HCT116 (cell line): Measurements from ENCODE around the gene RNF10. TPM values are rescaled to one million over a fixed set of nuclear protein-coding genes. Genes with fewer than 3 reads are reported as not detected.

Source experiments
- ATAC-seq: fragments of 200-7000 bp; cut with Tn5 transposase; 2 replicates; pipeline ENCODE4 v1.9.1; 2020; ENCODE audit warnings: mild to moderate bottlenecking, moderate library complexity
- BruUV-seq: library from RNA; stranded (reverse); fragments of 400-500 nt; replicated peaks from 2 replicates; lab custom pipeline; 2021; lab: Mats Ljungman, UMichigan
- CTCF ChIA-PET: fragments of 300-600 bp; sonication (Branson Sonifier 250); formaldehyde crosslinking; loops from one replicate; lab custom pipeline; 2021; ENCODE audit warnings: antibody characterized with exemption; lab: Charles Lee
- POLR2A ChIA-PET: fragments of 300-600, 350-600 bp; sonication (Branson Sonifier 250); formaldehyde crosslinking; loops from one replicate; lab custom pipeline; 2021; ENCODE audit warnings: antibody characterized with exemption; lab: Charles Lee
- RAD21 ChIA-PET, 2 experiments: fragments of 300-600 bp; sonication (Branson Sonifier 250); formaldehyde crosslinking; loops; one replicate each; lab custom pipeline; 2023; ENCODE audit warnings: low total read pairs in 2 of 2; ENCODE audit not compliant: uncharacterized antibody in 2 of 2, unreplicated experiment in 2 of 2, low non-redundant PET in 1 of 2; lab: Charles Lee
- DNase-seq: peaks from one replicate; pipeline ENCODE4 v3.0.0-alpha.2; 2010; ENCODE audit warnings: low read depth, low spot score
- H2AFZ ChIP-seq: fragments of 200-600 bp; shearing (Covaris generic), sonication (generic); 2 replicates; pipeline ENCODE4 v1.6.1; 2017; ENCODE audit warnings: low read depth, mixed run types, mixed read lengths, antibody characterized with exemption, low read length; ENCODE audit not compliant: poor library complexity, severe bottlenecking
- H3K27ac ChIP-seq: 2 replicates; pipeline ENCODE4 v1.5.1; 2012; ENCODE audit warnings: low read depth, low read length
- H3K27me3 ChIP-seq: fragments of 200-600 bp; sonication (generic); 2 replicates; pipeline ENCODE4 v1.6.1; 2016; ENCODE audit warnings: mixed run types, low read length, mixed read lengths; ENCODE audit not compliant: insufficient read depth
- H3K36me3 ChIP-seq, 2 experiments: fragments of 200-500 bp in 1 of 2; fragments of 200-600 bp in 1 of 2; sonication (Bioruptor generic) in 1 of 2; sonication (generic) in 1 of 2; 2 replicates each; pipeline versions ENCODE4 v1.5.1 to v1.6.1; 2014 to 2016; ENCODE audit warnings: low read length in 2 of 2, inconsistent platforms in 1 of 2, mixed read lengths in 1 of 2, mixed run types in 1 of 2; ENCODE audit not compliant: insufficient read depth in 2 of 2, control insufficient read depth in 1 of 2
- H3K4me1 ChIP-seq, 2 experiments: fragments of 200-600 bp in 1 of 2; sonication (generic) in 1 of 2; 2 replicates each; pipeline versions ENCODE4 v1.5.1 to v1.6.1; 2012 to 2017; ENCODE audit warnings: low read length in 2 of 2, inconsistent platforms in 1 of 2, mild to moderate bottlenecking in 1 of 2, mixed read lengths in 1 of 2, mixed run types in 1 of 2, moderate library complexity in 1 of 2; ENCODE audit not compliant: insufficient read depth in 2 of 2, control insufficient read depth in 1 of 2
- H3K4me2 ChIP-seq: fragments of 200-600 bp; sonication (generic); 2 replicates; pipeline ENCODE4 v1.6.1; 2017; ENCODE audit warnings: mixed run types, low read length, mixed read lengths
- H3K4me3 ChIP-seq, 2 experiments: fragments of 200-600 bp in 1 of 2; sonication (generic) in 1 of 2; replicated peaks in 1 of 2; 2 replicates each; pipeline ENCODE4 v1.5.1; 2011 to 2016; ENCODE audit warnings: low read length in 2 of 2, control low read depth in 1 of 2, low read depth in 1 of 2, mild to moderate bottlenecking in 1 of 2, mixed read lengths in 1 of 2, mixed run types in 1 of 2
- H3K79me2 ChIP-seq: fragments of 200-600 bp; sonication (generic); 2 replicates; pipeline ENCODE4 v1.6.1; 2017; ENCODE audit warnings: mild to moderate bottlenecking, mixed run types, low read length, moderate library complexity, mixed read lengths; ENCODE audit not compliant: insufficient read depth
- H3K9ac ChIP-seq: fragments of 200-600 bp; sonication (generic); 2 replicates; pipeline ENCODE4 v1.6.1; 2016; ENCODE audit warnings: low read length, mixed read lengths
- H3K9me2 ChIP-seq: fragments of 200-600 bp; sonication (generic), shearing (Covaris generic); 2 replicates; pipeline ENCODE4 v1.6.1; 2017; ENCODE audit warnings: mixed run types, mild to moderate bottlenecking, moderate library complexity; ENCODE audit not compliant: insufficient read depth
- H3K9me3 ChIP-seq, 2 experiments: fragments of 200-500 bp in 1 of 2; fragments of 200-600 bp in 1 of 2; sonication (Bioruptor generic) in 1 of 2; sonication (generic) in 1 of 2; 2 replicates each; pipeline ENCODE4 v1.6.1; 2014 to 2017; ENCODE audit warnings: low read length in 2 of 2, mixed read lengths in 2 of 2, inconsistent platforms in 1 of 2, low read depth in 1 of 2, mild to moderate bottlenecking in 1 of 2, mixed run types in 1 of 2, moderate library complexity in 1 of 2; ENCODE audit not compliant: control insufficient read depth in 1 of 2, insufficient read depth in 1 of 2
- H4K20me1 ChIP-seq: fragments of 200-600 bp; sonication (generic), shearing (Covaris generic); 2 replicates; pipeline ENCODE4 v1.6.1; 2017; ENCODE audit warnings: mixed run types, mild to moderate bottlenecking, moderate library complexity; ENCODE audit not compliant: insufficient read depth
- ATF3 ChIP-seq: IDR thresholded peaks from 2 replicates; pipeline ENCODE4 v1.6.1; 2012
- CTCF ChIP-seq, 3 experiments: fragments of 200-600 bp in 1 of 3; sonication (generic) in 1 of 3; IDR thresholded peaks in 2 of 3; conservative IDR thresholded peaks in 1 of 3; 2 replicates each; pipeline ENCODE4 v1.5.1; 2012 to 2017; ENCODE audit warnings: low read depth in 2 of 3, low read length in 2 of 3, antibody characterized with exemption in 1 of 3, borderline replicate concordance in 1 of 3, control low read depth in 1 of 3, mild to moderate bottlenecking in 1 of 3, mixed read lengths in 1 of 3, mixed run types in 1 of 3, moderate library complexity in 1 of 3; ENCODE audit not compliant: insufficient read depth in 1 of 3
- EZH2 ChIP-seq: fragments of 200-600 bp; sonication (generic); IDR thresholded peaks from 2 replicates; pipeline ENCODE4 v1.6.1; 2017; ENCODE audit warnings: antibody characterized with exemption, mixed run types
- EZH2phosphoT487 ChIP-seq: fragments of 200-600 bp; IDR thresholded peaks from 2 replicates; pipeline ENCODE4 v1.6.1; 2018; ENCODE audit warnings: antibody characterized with exemption, borderline replicate concordance
- FOSL1 ChIP-seq: IDR thresholded peaks from 2 replicates; pipeline ENCODE4 v1.6.1; 2012; ENCODE audit warnings: low read depth
- POLR2AphosphoS5 ChIP-seq: IDR thresholded peaks from 2 replicates; pipeline ENCODE4 v1.6.1; 2011; ENCODE audit warnings: mild to moderate bottlenecking, low read depth, low read length, moderate library complexity
- SP1 ChIP-seq: IDR thresholded peaks from 2 replicates; pipeline ENCODE4 v1.6.1; 2012; ENCODE audit warnings: low read depth
- YY1 ChIP-seq: IDR thresholded peaks from 2 replicates; pipeline ENCODE4 v1.6.1; 2011; ENCODE audit warnings: low read length, low read depth, moderate library complexity, mild to moderate bottlenecking; ENCODE audit not compliant: insufficient replicate concordance; ENCODE audit errors: extremely low read depth
- ZFX ChIP-seq: fragments of 450-650 bp; IDR thresholded peaks from 2 replicates; pipeline ENCODE4 v1.6.1; 2017
- ZNF274 ChIP-seq: fragments of 200-500 bp; sonication (Bioruptor generic); IDR thresholded peaks from 2 replicates; pipeline ENCODE4 v1.6.1; 2014; ENCODE audit warnings: mild to moderate bottlenecking, low read depth, low read length, inconsistent platforms
- intact Hi-C: fragments of 100-400 bp; cut with micrococcal nuclease; formaldehyde crosslinking; loops from 2 replicates; pipeline ENCODE4 v1.10.0; 2022
- total RNA-seq: library from RNA; stranded (reverse); gene quantifications from one replicate; pipeline ENCODE4 v1.2.1, GENCODE V29; 2021; ENCODE audit not compliant: unreplicated experiment

Gene RNF10
- total RNA-seq, 1 experiment from 2014 or later: 141 TPM

- TF ChIP-seq ZNF274 (no peak), EZH2 (no peak), POLR2AphosphoS5 (no peak)
Observed at GRCh38 chr12:120546050-120546386, 11.9 kb downstream of the RNF10 start (continued).

GRCh38 chr12:120554678-120555077 lies 20.5 kb downstream of the RNF10 start:
- CTCF ChIA-PET: no interaction called here
- ATAC-seq: no peak
- Histone ChIP-seq H3K27me3 (no peaks in the 10 kb centered on the region), H3K4me3 (no peak overlapping the region), H3K4me1 (no peaks in the 10 kb centered on the region), H3K9me3 (no peaks in the 10 kb centered on the region), H3K4me2 (no peak overlapping the region), H3K36me3 (peaks cover 28 to 42% of the 10 kb centered on the region in 2 experiments), H3K27ac (no peak overlapping the region), H2AFZ (no peak overlapping the region), H4K20me1 (no peaks in the 10 kb centered on the region), H3K79me2 (peaks cover 12% of the 10 kb centered on the region), H3K9ac (no peak overlapping the region), H3K9me2 (no peaks in the 10 kb centered on the region)
- DNase-seq: no peak
- intact Hi-C loops: no loop called here
- RAD21 ChIA-PET: no interaction called here
- no TSS peak for BruUV-seq
- TF ChIP-seq ZNF274 (no peak), ATF3 (no peak), EZH2 (no peak), CTCF (IDR thresholded peaks at IDR 0.05 in 2 of 3, conservative IDR thresholded peaks at IDR 0.05 in 1 of 3; ENCODE audit: borderline replicate concordance in 1 of 3, insufficient read depth in 1 of 3, low read depth in 2 of 3, low read length in 2 of 3) (no peak), SP1 (no peak), ZFX (no peak), YY1 (no peak), EZH2phosphoT487 (no peak), FOSL1 (no peak)
- POLR2A ChIA-PET: no interaction called here
